ENCODE results near the gene PEAK3.

The PEAK3 gene

DNA sequence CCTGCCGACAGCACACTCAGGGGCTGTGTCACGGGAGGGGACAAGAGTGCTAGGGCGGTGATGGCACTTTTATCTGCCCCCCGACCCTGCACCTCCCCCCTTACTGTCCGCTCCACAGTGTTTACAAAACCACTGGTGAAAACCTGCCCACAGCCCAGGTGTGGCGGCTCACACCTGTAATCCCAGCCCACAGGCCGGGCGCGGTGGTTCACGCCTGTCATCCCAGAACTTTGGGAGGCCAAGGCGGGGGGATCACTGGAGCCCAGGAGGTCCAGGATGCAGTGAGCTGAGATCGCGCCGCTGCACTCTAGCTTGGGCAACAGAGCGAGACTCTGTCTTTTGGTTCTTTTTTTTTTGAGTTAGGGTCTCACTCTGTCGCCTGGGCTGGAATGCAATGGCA lies 14.2 kb upstream of the PEAK3 start:
- H2AK5ac ChIP-seq (ENCODE audit: low read length, severe bottlenecking): no peak overlapping the region
- H3K9me3 ChIP-seq (ENCODE audit: control insufficient read depth, low read length): no peaks in the 10 kb centered on the region
- H3K14ac ChIP-seq (ENCODE audit: low read length in 2 of 2): no peak overlapping the region
- 91% methylated on average over 16 of the region's 16 CpGs for WGBS
- H3K27ac ChIP-seq (ENCODE audit: low read length, poor library complexity, severe bottlenecking): no peak overlapping the region
- no peaks in the 10 kb centered on the region for H3K79me1 ChIP-seq (replicated peaks; ENCODE audit: low read length, poor library complexity, severe bottlenecking)
- no peak overlapping the region for H3K9ac ChIP-seq (ENCODE audit: low read length)
- H3K4me1 ChIP-seq (ENCODE audit: control insufficient read depth, insufficient read depth, low read depth, low read length): peaks cover 11% of the 10 kb centered on the region
- no peak overlapping the region for H2BK15ac ChIP-seq (ENCODE audit: low read depth, poor library complexity, severe bottlenecking)
- no peak overlapping the region for H2BK5ac ChIP-seq (ENCODE audit: low read depth, low read length, poor library complexity, severe bottlenecking)
- no peak for DNase-seq
- no peaks in the 10 kb centered on the region for H3K36me3 ChIP-seq (ENCODE audit: control insufficient read depth in 1 of 2, insufficient read depth in 2 of 2, low read depth in 1 of 2, low read length in 2 of 2)
- no peak overlapping the region for H2BK12ac ChIP-seq (ENCODE audit: low read length in 2 of 2)
- no peak overlapping the region for H4K91ac ChIP-seq (ENCODE audit: low read length)
- H3K18ac ChIP-seq (ENCODE audit: low read depth in 1 of 2, low read length in 2 of 2): no peak overlapping the region
- H3K4me2 ChIP-seq (ENCODE audit: low read length, poor library complexity, severe bottlenecking): no peak overlapping the region
- H2BK120ac ChIP-seq (ENCODE audit: low read depth, low read length): no peak overlapping the region
- no peak overlapping the region for H3K4ac ChIP-seq (ENCODE audit: low read depth in 1 of 2, low read length in 2 of 2)
- H3K27me3 ChIP-seq (ENCODE audit: control insufficient read depth in 1 of 2, insufficient read depth in 1 of 2, low read length in 2 of 2): peaks cover 30 to 50% of the 10 kb centered on the region in 2 experiments
- H4K8ac ChIP-seq (ENCODE audit: low read length): no peak overlapping the region
- no peak overlapping the region for H3K23ac ChIP-seq (ENCODE audit: low read length in 2 of 2)
- H3K4me3 ChIP-seq (ENCODE audit: insufficient read depth in 1 of 2, low read depth in 1 of 2, low read length in 2 of 2): no peak overlapping the region
- H2AFZ ChIP-seq (ENCODE audit: low read depth, low read length): no peak overlapping the region

DNA sequence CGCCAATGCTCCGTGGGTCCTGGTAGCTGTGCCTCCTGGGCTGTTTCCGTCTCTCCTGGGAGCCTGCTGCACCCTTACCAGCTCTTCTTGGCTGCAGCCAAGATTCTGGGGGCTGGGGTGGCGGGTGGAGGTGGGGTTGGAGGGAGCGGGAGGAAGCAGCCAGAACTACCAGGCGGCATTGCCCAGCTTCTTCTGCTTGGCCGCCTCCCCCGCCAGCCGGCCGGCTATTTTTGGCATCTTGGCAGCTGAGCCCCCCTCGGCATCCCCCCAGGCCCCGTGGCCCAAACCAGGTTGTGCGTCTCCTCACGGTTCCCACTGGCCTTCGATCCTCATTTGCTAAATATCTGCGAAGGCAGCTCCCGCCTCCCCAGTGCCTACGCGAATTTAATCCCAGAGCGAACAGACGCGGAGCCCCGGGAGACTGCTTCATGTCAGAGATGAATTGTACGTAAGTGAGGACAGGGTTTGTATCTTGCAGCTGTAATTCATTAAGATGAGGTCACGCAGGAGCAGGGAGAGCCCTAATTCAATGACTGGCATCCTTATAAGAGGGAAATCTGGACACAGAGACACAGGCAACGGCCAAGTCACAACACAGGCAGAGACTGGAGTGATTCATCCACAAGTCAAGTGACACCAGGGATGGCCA lies 12.8 kb upstream of the PEAK3 start:
- H3K4ac ChIP-seq (ENCODE audit: low read depth in 1 of 2, low read length in 2 of 2): no peak overlapping the region
- no peak overlapping the region for H3K18ac ChIP-seq (ENCODE audit: low read depth in 1 of 2, low read length in 2 of 2)
- peak overlapping the region in 1 of 2 experiments; percentile 39 for H3K14ac ChIP-seq (ENCODE audit: low read length in 2 of 2)
- no peak overlapping the region for H2AK5ac ChIP-seq (ENCODE audit: low read length, severe bottlenecking)
- peak overlapping the region in 1 of 2 experiments; percentile 24 for H2BK12ac ChIP-seq (ENCODE audit: low read length in 2 of 2)
- no peaks in the 10 kb centered on the region for H3K79me1 ChIP-seq (replicated peaks; ENCODE audit: low read length, poor library complexity, severe bottlenecking)
- no peak overlapping the region for H4K8ac ChIP-seq (ENCODE audit: low read length)
- no peak overlapping the region for H4K91ac ChIP-seq (ENCODE audit: low read length)
- no peak for DNase-seq
- no peak overlapping the region for H2BK120ac ChIP-seq (ENCODE audit: low read depth, low read length)
- peak overlapping the region; percentile 23 for H2BK15ac ChIP-seq (ENCODE audit: low read depth, poor library complexity, severe bottlenecking)
- H3K4me1 ChIP-seq (ENCODE audit: control insufficient read depth, insufficient read depth, low read depth, low read length): peaks cover 24% of the 10 kb centered on the region
- 59% methylated on average over 24 of the region's 26 CpGs for WGBS
- no peak overlapping the region for H2AFZ ChIP-seq (ENCODE audit: low read depth, low read length)
- peaks cover 37 to 49% of the 10 kb centered on the region in 2 experiments for H3K27me3 ChIP-seq (ENCODE audit: control insufficient read depth in 1 of 2, insufficient read depth in 1 of 2, low read length in 2 of 2)
- peak overlapping the region in 1 of 2 experiments; percentile 19 for H3K4me3 ChIP-seq (ENCODE audit: insufficient read depth in 1 of 2, low read depth in 1 of 2, low read length in 2 of 2)
- H3K36me3 ChIP-seq (ENCODE audit: control insufficient read depth in 1 of 2, insufficient read depth in 2 of 2, low read depth in 1 of 2, low read length in 2 of 2): no peaks in the 10 kb centered on the region
- peak overlapping the region; percentile 60 for H3K9ac ChIP-seq (ENCODE audit: low read length)
- no peaks in the 10 kb centered on the region for H3K9me3 ChIP-seq (ENCODE audit: control insufficient read depth, low read length)
- H3K23ac ChIP-seq (ENCODE audit: low read length in 2 of 2): no peak overlapping the region
- no peak overlapping the region for H3K4me2 ChIP-seq (ENCODE audit: low read length, poor library complexity, severe bottlenecking)
- no peak overlapping the region for H2BK5ac ChIP-seq (ENCODE audit: low read depth, low read length, poor library complexity, severe bottlenecking)
- H3K27ac ChIP-seq (ENCODE audit: low read length, poor library complexity, severe bottlenecking): no peak overlapping the region

- H2BK120ac ChIP-seq (ENCODE audit: low read depth, low read length): no peak overlapping the region
- H2BK5ac ChIP-seq (ENCODE audit: low read depth, low read length, poor library complexity, severe bottlenecking): no peak overlapping the region
- H2AFZ ChIP-seq (ENCODE audit: low read depth, low read length): no peak overlapping the region
- no peaks in the 10 kb centered on the region for H3K36me3 ChIP-seq (ENCODE audit: control insufficient read depth in 1 of 2, insufficient read depth in 2 of 2, low read depth in 1 of 2, low read length in 2 of 2)
- H3K4me1 ChIP-seq (ENCODE audit: control insufficient read depth, insufficient read depth, low read depth, low read length): peaks cover 22% of the 10 kb centered on the region
- 3% methylated on average over 66 of the region's 67 CpGs for WGBS
- H3K27me3 ChIP-seq (ENCODE audit: control insufficient read depth in 1 of 2, insufficient read depth in 1 of 2, low read length in 2 of 2): peaks cover 64 to 82% of the 10 kb centered on the region in 2 experiments
- no peak for DNase-seq
- peak overlapping the region; percentile 76 for H3K4me2 ChIP-seq (ENCODE audit: low read length, poor library complexity, severe bottlenecking)
- no peak overlapping the region for H3K4ac ChIP-seq (ENCODE audit: low read depth in 1 of 2, low read length in 2 of 2)
- no peak overlapping the region for H2BK12ac ChIP-seq (ENCODE audit: low read length in 2 of 2)
- peak overlapping the region; percentile 31 for H4K8ac ChIP-seq (ENCODE audit: low read length)
- H3K14ac ChIP-seq (ENCODE audit: low read length in 2 of 2): peak overlapping the region in 1 of 2 experiments; percentile 58
- no peak overlapping the region for H2AK5ac ChIP-seq (ENCODE audit: low read length, severe bottlenecking)
- H2BK15ac ChIP-seq (ENCODE audit: low read depth, poor library complexity, severe bottlenecking): no peak overlapping the region
- H3K4me3 ChIP-seq (ENCODE audit: insufficient read depth in 1 of 2, low read depth in 1 of 2, low read length in 2 of 2): peak overlapping the region in 1 of 2 experiments; percentile 40
- no peak overlapping the region for H3K18ac ChIP-seq (ENCODE audit: low read depth in 1 of 2, low read length in 2 of 2)
- H3K79me1 ChIP-seq (replicated peaks; ENCODE audit: low read length, poor library complexity, severe bottlenecking): no peaks in the 10 kb centered on the region
- H3K9me3 ChIP-seq (ENCODE audit: control insufficient read depth, low read length): no peaks in the 10 kb centered on the region
- peak overlapping the region in 1 of 2 experiments; percentile 48 for H3K23ac ChIP-seq (ENCODE audit: low read length in 2 of 2)
- peak overlapping the region; percentile 8 for H4K91ac ChIP-seq (ENCODE audit: low read length)
- no peak overlapping the region for H3K27ac ChIP-seq (ENCODE audit: low read length, poor library complexity, severe bottlenecking)
- H3K9ac ChIP-seq (ENCODE audit: low read length): no peak overlapping the region
Measured at GRCh38 chr19:2291185-2291751, 9.3 kb upstream of the PEAK3 start.

DNA sequence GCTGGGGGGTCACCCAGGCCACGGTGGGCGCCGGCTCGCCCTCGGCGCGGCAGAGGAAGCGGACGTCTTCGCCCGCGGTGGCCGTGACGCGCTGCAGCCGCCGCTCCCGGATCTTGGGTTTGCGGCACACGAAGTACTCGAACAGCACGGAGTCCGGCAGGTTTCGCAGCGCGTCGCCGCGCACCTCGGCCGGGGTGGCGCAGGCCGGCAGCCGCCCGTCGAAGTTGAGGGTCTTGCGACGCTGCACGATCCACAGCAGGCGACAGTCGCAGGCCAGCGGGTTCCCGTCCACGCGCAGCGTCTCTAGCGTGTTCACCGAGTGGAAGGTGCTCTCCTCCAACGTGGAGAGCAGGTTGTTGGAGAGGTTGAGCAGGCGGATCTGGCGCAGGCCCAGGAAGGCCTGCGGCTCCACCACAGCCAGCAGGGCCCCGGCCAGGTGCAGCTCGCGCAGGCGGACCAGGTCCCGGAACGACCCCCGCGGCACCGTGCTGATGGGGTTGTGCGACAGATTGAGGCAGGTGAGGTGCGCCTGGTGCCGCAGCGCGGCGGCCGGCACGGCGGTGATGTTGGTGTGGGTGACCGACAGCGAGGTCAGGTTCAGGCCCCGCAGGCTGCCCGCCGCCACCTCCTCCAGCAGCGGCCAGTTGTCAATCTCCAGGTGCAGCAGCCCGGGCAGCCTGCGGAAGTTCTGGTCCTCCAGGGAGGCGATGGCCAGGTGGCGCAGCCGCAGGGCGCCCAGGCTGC lies 8.6 kb upstream of the PEAK3 start:
- Histone ChIP-seq H4K8ac (ENCODE audit: low read length) (no peak overlapping the region), H2BK15ac (ENCODE audit: low read depth, poor library complexity, severe bottlenecking) (no peak overlapping the region), H2BK120ac (ENCODE audit: low read depth, low read length) (no peak overlapping the region), H2AFZ (ENCODE audit: low read depth, low read length) (no peak overlapping the region), H3K23ac (ENCODE audit: low read length in 2 of 2) (peak overlapping the region; percentile 23 to 65), H2AK5ac (ENCODE audit: low read length, severe bottlenecking) (no peak overlapping the region), H3K36me3 (ENCODE audit: control insufficient read depth in 1 of 2, insufficient read depth in 2 of 2, low read depth in 1 of 2, low read length in 2 of 2) (no peaks in the 10 kb centered on the region), H3K18ac (ENCODE audit: low read depth in 1 of 2, low read length in 2 of 2) (no peak overlapping the region), H2BK12ac (ENCODE audit: low read length in 2 of 2) (no peak overlapping the region), H3K27ac (ENCODE audit: low read length, poor library complexity, severe bottlenecking) (no peak overlapping the region), H2BK5ac (ENCODE audit: low read depth, low read length, poor library complexity, severe bottlenecking) (no peak overlapping the region), H4K91ac (ENCODE audit: low read length) (no peak overlapping the region), H3K14ac (ENCODE audit: low read length in 2 of 2) (no peak overlapping the region), H3K27me3 (ENCODE audit: control insufficient read depth in 1 of 2, insufficient read depth in 1 of 2, low read length in 2 of 2) (peaks cover 65 to 81% of the 10 kb centered on the region in 2 experiments), H3K4me1 (ENCODE audit: control insufficient read depth, insufficient read depth, low read depth, low read length) (peaks cover 22% of the 10 kb centered on the region), H3K4me2 (ENCODE audit: low read length, poor library complexity, severe bottlenecking) (no peak overlapping the region), H3K9ac (ENCODE audit: low read length) (no peak overlapping the region), H3K4me3 (ENCODE audit: insufficient read depth in 1 of 2, low read depth in 1 of 2, low read length in 2 of 2) (peak overlapping the region; percentile 41 to 55), H3K4ac (ENCODE audit: low read depth in 1 of 2, low read length in 2 of 2) (no peak overlapping the region), H3K9me3 (ENCODE audit: control insufficient read depth, low read length) (no peaks in the 10 kb centered on the region), H3K79me1 (replicated peaks; ENCODE audit: low read length, poor library complexity, severe bottlenecking) (no peaks in the 10 kb centered on the region)
- WGBS: 13% methylated on average over 68 of the region's 82 CpGs
- no peak for DNase-seq

Measured in mesenchymal stem cell (in vitro differentiated cells and primary cell).